Measurements from ENCODE around the gene KIF5C. TPM values are rescaled to one million over a fixed set of nuclear protein-coding genes. Genes with fewer than 3 reads are reported as not detected.

The KIF5C gene
- total RNA-seq, 1 experiment from 2014 or later = 1.6 TPM

DNA sequence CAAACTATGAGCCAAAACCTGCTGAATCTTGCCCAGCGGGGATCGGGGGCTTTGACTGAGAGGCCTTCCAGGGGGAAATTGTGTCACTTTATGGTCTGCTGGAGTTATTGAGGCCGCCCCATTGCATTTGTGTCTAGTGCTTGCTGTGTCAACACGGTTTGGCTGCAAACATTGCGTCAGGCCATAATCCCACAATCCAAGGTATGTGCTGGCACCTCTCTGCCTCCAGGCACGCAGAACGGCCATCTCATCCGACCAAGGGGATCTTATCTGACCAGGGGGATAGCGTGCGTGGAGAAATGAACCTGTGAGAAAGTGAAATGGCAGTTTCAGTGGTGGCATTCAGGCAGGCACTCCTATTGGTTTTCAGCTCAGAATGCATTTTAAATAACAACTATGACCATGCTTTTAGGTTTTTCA lies 145.4 kb downstream of the KIF5C start:
- no peak for TF ChIP-seq POLR2AphosphoS5 (IDR thresholded peaks at IDR 0.05; ENCODE audit: low read depth, low read length)
- TF ChIP-seq SIN3A (IDR thresholded peaks at IDR 0.05; ENCODE audit: borderline replicate concordance, insufficient read depth, low read depth, low read length) = no peak
- TF ChIP-seq TCF7L2 (IDR thresholded peaks at IDR 0.05; ENCODE audit: low read depth, low read length) = no peak
- DNase-seq (ENCODE audit: low read depth, low spot score) (no peak), ATAC-seq (no peak)
- Histone ChIP-seq H3K27ac (ENCODE audit: low read length) (no peak overlapping the region), H3K27me3 (ENCODE audit: control insufficient read depth, insufficient read depth, low read length) (peaks cover 6% of the 10 kb centered on the region), H3K4me3 (ENCODE audit: low read depth in 2 of 2, low read length in 2 of 2) (no peak overlapping the region), H3K4me1 (ENCODE audit: control insufficient read depth, insufficient read depth, low read length) (no peaks in the 10 kb centered on the region), H3K9me3 (ENCODE audit: control insufficient read depth, insufficient read depth, low read depth, low read length) (no peaks in the 10 kb centered on the region), H3K36me3 (ENCODE audit: control insufficient read depth, insufficient read depth, low read length) (no peaks in the 10 kb centered on the region)
- intact Hi-C loops (cut with micrococcal nuclease; ENCODE audit: unreplicated experiment) (loop anchor here (10.0 kb wide), 1 partner anchor 284 kb away; no protein-coding TSS in a partner anchor), in situ Hi-C loops (cut with HindIII; ENCODE audit: low pct_unique_long_range_greater_than_20kb, low sequenced_read_pairs) (no loop called here)
- no TSS peak for BruUV-seq (replicated peaks)
- CTCF ChIA-PET = no interaction called here
- POLR2A ChIA-PET = no interaction called here

GRCh38 chr2:149021271-149021719 lies 146.3 kb downstream of the KIF5C start:
- no peaks in the 10 kb centered on the region for H3K4me1 ChIP-seq (ENCODE audit: control insufficient read depth, insufficient read depth, low read length)
- no peak overlapping the region for H3K27ac ChIP-seq (ENCODE audit: low read length)
- H3K27me3 ChIP-seq (ENCODE audit: control insufficient read depth, insufficient read depth, low read length) = peaks cover 14% of the 10 kb centered on the region
- in situ Hi-C loops (cut with HindIII; ENCODE audit: low pct_unique_long_range_greater_than_20kb, low sequenced_read_pairs) = no loop called here
- no peaks in the 10 kb centered on the region for H3K9me3 ChIP-seq (ENCODE audit: control insufficient read depth, insufficient read depth, low read depth, low read length)
- no TSS peak for BruUV-seq (replicated peaks)
- no peaks in the 10 kb centered on the region for H3K36me3 ChIP-seq (ENCODE audit: control insufficient read depth, insufficient read depth, low read length)
- intact Hi-C loops (cut with micrococcal nuclease; ENCODE audit: unreplicated experiment) = loop anchor here (10.0 kb wide), 1 partner anchor 284 kb away; no protein-coding TSS in a partner anchor
- no peak for ATAC-seq
- DNase-seq (ENCODE audit: low read depth, low spot score) = no peak
- POLR2A ChIA-PET = no interaction called here
- no peak for TF ChIP-seq REST (IDR thresholded peaks at IDR 0.05; ENCODE audit: insufficient read depth in 1 of 2, low read depth in 2 of 2, low read length in 1 of 2)
- no peak for TF ChIP-seq CTCF (IDR thresholded peaks at IDR 0.05)
- no peak for TF ChIP-seq POLR2AphosphoS5 (IDR thresholded peaks at IDR 0.05; ENCODE audit: low read depth, low read length)
- no peak for TF ChIP-seq TCF7L2 (IDR thresholded peaks at IDR 0.05; ENCODE audit: low read depth, low read length)
- TF ChIP-seq SIN3A (IDR thresholded peaks at IDR 0.05; ENCODE audit: borderline replicate concordance, insufficient read depth, low read depth, low read length) = no peak
- CTCF ChIA-PET = interaction anchor here (0.7 kb wide), 1 partner anchor 33 kb away, joined by 16 read pairs; no protein-coding TSS in a partner anchor
- no peak overlapping the region for H3K4me3 ChIP-seq (ENCODE audit: low read depth in 2 of 2, low read length in 2 of 2)

GRCh38 chr2:149021761-149022160 lies 146.7 kb downstream of the KIF5C start:
- DNase-seq (ENCODE audit: low read depth, low spot score) (no peak), ATAC-seq (no peak)
- Histone ChIP-seq H3K9me3 (ENCODE audit: control insufficient read depth, insufficient read depth, low read depth, low read length) (no peaks in the 10 kb centered on the region), H3K36me3 (ENCODE audit: control insufficient read depth, insufficient read depth, low read length) (no peaks in the 10 kb centered on the region), H3K4me1 (ENCODE audit: control insufficient read depth, insufficient read depth, low read length) (no peaks in the 10 kb centered on the region), H3K4me3 (ENCODE audit: low read depth in 2 of 2, low read length in 2 of 2) (no peak overlapping the region), H3K27me3 (ENCODE audit: control insufficient read depth, insufficient read depth, low read length) (peaks cover 17% of the 10 kb centered on the region), H3K27ac (ENCODE audit: low read length) (no peak overlapping the region)
- BruUV-seq (replicated peaks) = no TSS peak
- POLR2A ChIA-PET = no interaction called here
- TF ChIP-seq TCF7L2 (IDR thresholded peaks at IDR 0.05; ENCODE audit: low read depth, low read length) = no peak
- no peak for TF ChIP-seq REST (IDR thresholded peaks at IDR 0.05; ENCODE audit: insufficient read depth in 1 of 2, low read depth in 2 of 2, low read length in 1 of 2)
- TF ChIP-seq SIN3A (IDR thresholded peaks at IDR 0.05; ENCODE audit: borderline replicate concordance, insufficient read depth, low read depth, low read length) = no peak
- no peak for TF ChIP-seq POLR2AphosphoS5 (IDR thresholded peaks at IDR 0.05; ENCODE audit: low read depth, low read length)
- TF ChIP-seq CTCF (IDR thresholded peaks at IDR 0.05) = no peak
- CTCF ChIA-PET = interaction anchor here (0.7 kb wide), 1 partner anchor 33 kb away, joined by 16 read pairs; no protein-coding TSS in a partner anchor
- intact Hi-C loops (cut with micrococcal nuclease; ENCODE audit: unreplicated experiment) = loop anchor here (10.0 kb wide), 1 partner anchor 283 kb away; no protein-coding TSS in a partner anchor
- in situ Hi-C loops (cut with HindIII; ENCODE audit: low pct_unique_long_range_greater_than_20kb, low sequenced_read_pairs) = no loop called here

All from Panc1 (cell line).